ENCODE measurements around the gene PPP1R12B. TPM values are rescaled to one million over a fixed set of nuclear protein-coding genes. Genes with fewer than 3 reads are reported as not detected.
"Not testable (repeated sequence)": the region's sequence is repeated elsewhere in the genome, so short reads cannot be mapped to it uniquely, and the experiment has no call there.

Gene PPP1R12B
- total RNA-seq, 1 donor from 2014 or later, result 71.7 TPM

- TF ChIP-seq POLR2AphosphoS5 (IDR thresholded peaks at IDR 0.05; ENCODE audit: insufficient read depth in 1 of 2, low read depth in 1 of 2) (no peak), POLR2A (IDR thresholded peaks at IDR 0.05) (no peak)
- TF ChIP-seq, protein P1, sequence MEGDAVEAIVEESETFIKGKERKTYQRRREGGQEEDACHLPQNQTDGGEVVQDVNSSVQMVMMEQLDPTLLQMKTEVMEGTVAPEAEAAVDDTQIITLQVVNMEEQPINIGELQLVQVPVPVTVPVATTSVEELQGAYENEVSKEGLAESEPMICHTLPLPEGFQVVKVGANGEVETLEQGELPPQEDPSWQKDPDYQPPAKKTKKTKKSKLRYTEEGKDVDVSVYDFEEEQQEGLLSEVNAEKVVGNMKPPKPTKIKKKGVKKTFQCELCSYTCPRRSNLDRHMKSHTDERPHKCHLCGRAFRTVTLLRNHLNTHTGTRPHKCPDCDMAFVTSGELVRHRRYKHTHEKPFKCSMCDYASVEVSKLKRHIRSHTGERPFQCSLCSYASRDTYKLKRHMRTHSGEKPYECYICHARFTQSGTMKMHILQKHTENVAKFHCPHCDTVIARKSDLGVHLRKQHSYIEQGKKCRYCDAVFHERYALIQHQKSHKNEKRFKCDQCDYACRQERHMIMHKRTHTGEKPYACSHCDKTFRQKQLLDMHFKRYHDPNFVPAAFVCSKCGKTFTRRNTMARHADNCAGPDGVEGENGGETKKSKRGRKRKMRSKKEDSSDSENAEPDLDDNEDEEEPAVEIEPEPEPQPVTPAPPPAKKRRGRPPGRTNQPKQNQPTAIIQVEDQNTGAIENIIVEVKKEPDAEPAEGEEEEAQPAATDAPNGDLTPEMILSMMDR (IDR thresholded peaks at IDR 0.05), result no peak
- DNase-seq (ENCODE audit: extremely low spot score in 2 of 2), result no peak
- Histone ChIP-seq H3K4me3 (no peak overlapping the region), H3K27ac (no peak overlapping the region), H3K4me1 (peaks cover 19% of the 10 kb centered on the region), H3K9me3 (no peaks in the 10 kb centered on the region), H3K36me3 (no peaks in the 10 kb centered on the region), H3K27me3 (no peaks in the 10 kb centered on the region)
- intact Hi-C loops (cut with DNase I), result no loop called here
Observed at GRCh38 chr1:202411422-202411821, 62.9 kb downstream of the PPP1R12B start.

GRCh38 chr1:202412421-202412820, 63.9 kb downstream of the PPP1R12B start:
- H3K4me1 ChIP-seq, result peaks cover 10% of the 10 kb centered on the region
- H3K9me3 ChIP-seq; H3K36me3 ChIP-seq; intact Hi-C loops (cut with DNase I); DNase-seq (ENCODE audit: extremely low spot score in 2 of 2); H3K4me3 ChIP-seq; H3K27me3 ChIP-seq; H3K27ac ChIP-seq: not testable (repeated sequence)

GRCh38 chr1:202416641-202417040, 68.1 kb downstream of the PPP1R12B start:
- Histone ChIP-seq H3K27me3 (no peaks in the 10 kb centered on the region), H3K4me1 (no peaks in the 10 kb centered on the region), H3K4me3 (no peak overlapping the region), H3K9me3 (no peaks in the 10 kb centered on the region), H3K36me3 (no peaks in the 10 kb centered on the region), H3K27ac (no peak overlapping the region)
- intact Hi-C loops (cut with DNase I), result no loop called here
- no peak for DNase-seq (ENCODE audit: extremely low spot score in 2 of 2)
- TF ChIP-seq POLR2AphosphoS5 (IDR thresholded peaks at IDR 0.05; ENCODE audit: insufficient read depth in 1 of 2, low read depth in 1 of 2) (no peak), POLR2A (IDR thresholded peaks at IDR 0.05) (no peak)

GRCh38 chr1:202417141-202417540, 68.6 kb downstream of the PPP1R12B start:
- H3K4me3 ChIP-seq; H3K36me3 ChIP-seq; DNase-seq (ENCODE audit: extremely low spot score in 2 of 2); H3K4me1 ChIP-seq; intact Hi-C loops (cut with DNase I); H3K9me3 ChIP-seq; H3K27ac ChIP-seq; H3K27me3 ChIP-seq: not testable (repeated sequence)

DNA sequence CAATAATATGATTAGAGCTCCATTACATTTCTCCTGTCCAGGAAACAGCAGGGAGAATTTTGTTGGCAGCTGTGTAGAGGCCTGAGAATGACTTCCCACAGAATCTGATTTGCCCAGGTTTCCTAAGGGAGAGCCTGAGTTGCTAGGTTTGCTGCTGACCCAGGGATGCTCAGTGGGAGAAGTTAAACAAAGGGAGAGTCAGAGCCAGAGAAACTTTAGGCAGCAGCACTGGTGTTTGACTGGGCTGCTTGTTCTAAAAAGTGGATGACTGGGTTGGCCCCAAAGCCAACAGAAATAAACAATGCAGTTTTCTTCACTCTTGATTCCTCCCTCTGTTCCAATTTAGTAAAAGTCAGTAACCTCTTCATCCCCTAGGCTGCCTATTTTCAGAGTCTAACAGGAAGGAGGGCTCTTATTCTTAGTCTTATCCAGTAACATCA, 69.3 kb downstream of the PPP1R12B start:
- H3K27ac ChIP-seq; H3K4me1 ChIP-seq; H3K27me3 ChIP-seq; H3K9me3 ChIP-seq; H3K36me3 ChIP-seq; intact Hi-C loops (cut with DNase I); DNase-seq (ENCODE audit: extremely low spot score in 2 of 2); H3K4me3 ChIP-seq: not testable (repeated sequence)

DNA sequence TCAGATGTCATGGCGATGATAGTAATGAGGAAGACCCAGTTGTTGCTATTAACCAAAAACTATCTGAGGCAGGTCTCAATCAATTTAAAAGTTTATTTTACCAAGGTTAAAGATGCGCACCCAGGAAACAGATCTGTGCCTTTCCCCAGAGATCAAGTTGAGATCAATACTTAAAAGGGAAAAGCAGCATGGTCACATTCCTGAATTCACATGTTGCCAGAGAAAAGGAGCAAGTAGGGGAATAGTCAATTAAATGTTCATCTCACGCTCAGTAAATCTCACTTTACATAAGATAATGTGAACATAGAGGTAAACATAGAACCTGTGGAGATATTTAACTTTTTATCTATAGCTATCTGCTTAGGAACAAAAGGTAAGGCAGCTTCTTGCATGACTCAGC, 71.2 kb downstream of the PPP1R12B start:
- H3K36me3 ChIP-seq, H3K27ac ChIP-seq: not testable (repeated sequence)

GRCh38 chr1:202420422-202421094, 72.1 kb downstream of the PPP1R12B start:
- H3K4me1 ChIP-seq; H3K4me3 ChIP-seq; H3K27me3 ChIP-seq; DNase-seq (ENCODE audit: extremely low spot score in 2 of 2); intact Hi-C loops (cut with DNase I); H3K9me3 ChIP-seq; H3K27ac ChIP-seq; H3K36me3 ChIP-seq: not testable (repeated sequence)

More for the DNA sequence above, 71.2 kb downstream of the PPP1R12B start:
- DNase-seq (ENCODE audit: extremely low spot score in 2 of 2); H3K27me3 ChIP-seq; H3K9me3 ChIP-seq; H3K4me1 ChIP-seq; H3K4me3 ChIP-seq; intact Hi-C loops (cut with DNase I): not testable (repeated sequence)

GRCh38 chr1:202422709-202423108, 74.2 kb downstream of the PPP1R12B start:
- H3K27me3 ChIP-seq; DNase-seq (ENCODE audit: extremely low spot score in 2 of 2); intact Hi-C loops (cut with DNase I): not testable (repeated sequence)

DNA sequence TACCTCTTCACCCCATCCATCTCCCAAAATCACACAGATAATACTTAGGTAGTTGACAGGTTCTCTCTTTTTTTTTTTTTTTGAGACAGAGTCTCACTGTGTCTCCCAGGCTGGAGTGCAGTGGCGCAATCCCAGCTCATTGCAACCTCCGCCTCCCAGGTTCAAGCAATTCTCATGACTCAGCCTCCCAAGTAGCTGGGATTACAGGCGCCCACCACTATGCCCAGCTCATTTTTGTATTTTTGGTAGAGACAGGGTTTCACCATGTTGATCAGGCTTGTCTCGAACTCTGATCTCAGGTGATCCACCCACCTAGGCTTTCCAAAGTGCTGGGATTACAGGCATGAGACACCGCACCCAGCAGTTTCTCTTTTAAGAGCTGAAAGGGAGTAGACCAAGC, 75.8 kb downstream of the PPP1R12B start:
- DNase-seq (ENCODE audit: extremely low spot score in 2 of 2); H3K27ac ChIP-seq; H3K4me3 ChIP-seq; H3K4me1 ChIP-seq; H3K27me3 ChIP-seq; intact Hi-C loops (cut with DNase I); H3K9me3 ChIP-seq; H3K36me3 ChIP-seq: not testable (repeated sequence)

More at GRCh38 chr1:202422709-202423108, 74.2 kb downstream of the PPP1R12B start:
- H3K9me3 ChIP-seq, H3K27ac ChIP-seq, H3K36me3 ChIP-seq, H3K4me3 ChIP-seq, H3K4me1 ChIP-seq: not testable (repeated sequence)

GRCh38 chr1:202430111-202430510, 81.6 kb downstream of the PPP1R12B start:
- H3K4me3 ChIP-seq; H3K27me3 ChIP-seq; intact Hi-C loops (cut with DNase I); H3K9me3 ChIP-seq; H3K4me1 ChIP-seq; H3K27ac ChIP-seq; DNase-seq (ENCODE audit: extremely low spot score in 2 of 2): not testable (repeated sequence)
- peaks cover 0 to 20% of the 10 kb centered on the region in 2 donors for H3K36me3 ChIP-seq

GRCh38 chr1:202432338-202432737, 83.8 kb downstream of the PPP1R12B start:
- H3K36me3 ChIP-seq, result peaks cover 0 to 20% of the 10 kb centered on the region in 2 donors
- DNase-seq (ENCODE audit: extremely low spot score in 2 of 2); H3K27ac ChIP-seq; H3K27me3 ChIP-seq; intact Hi-C loops (cut with DNase I); H3K4me3 ChIP-seq; H3K9me3 ChIP-seq; H3K4me1 ChIP-seq: not testable (repeated sequence)
